ENCODE measurements around the gene OR4C45.

OR4C45 gene

GRCh38 chr11:50070389-50070788 is 37.7 kb downstream of the OR4C45 start:
- Histone ChIP-seq H3K36me3 (no peaks in the 10 kb centered on the region), H3K4me1 (no peaks in the 10 kb centered on the region), H3K4me3 (ENCODE audit: low read depth, low read length) (no peak overlapping the region), H3K27me3 (no peaks in the 10 kb centered on the region), H3K9me3 (no peaks in the 10 kb centered on the region)
- DNase-seq, result no peak
- TF ChIP-seq CTCF (IDR thresholded peaks at IDR 0.05; ENCODE audit: low read depth, low read length), result no peak

- TF ChIP-seq CTCF (IDR thresholded peaks at IDR 0.05; ENCODE audit: low read depth, low read length), result no peak
- no peak overlapping the region for H3K4me3 ChIP-seq (ENCODE audit: low read depth, low read length)
Measured at GRCh38 chr11:50071584-50072225, 39.0 kb downstream of the OR4C45 start.

GRCh38 chr11:50072226-50073112 is 39.8 kb downstream of the OR4C45 start:
- no peak overlapping the region for H3K4me3 ChIP-seq (ENCODE audit: low read depth, low read length)
- H3K9me3 ChIP-seq, result no peaks in the 10 kb centered on the region
- H3K4me1 ChIP-seq, result no peaks in the 10 kb centered on the region
- no peaks in the 10 kb centered on the region for H3K27me3 ChIP-seq
- DNase-seq, result no peak
- no peak for TF ChIP-seq CTCF (IDR thresholded peaks at IDR 0.05; ENCODE audit: low read depth, low read length)
- no peaks in the 10 kb centered on the region for H3K36me3 ChIP-seq

More at GRCh38 chr11:50071584-50072225, 39.0 kb downstream of the OR4C45 start:
- H3K36me3 ChIP-seq, result no peaks in the 10 kb centered on the region
- H3K27me3 ChIP-seq, result no peaks in the 10 kb centered on the region
- no peaks in the 10 kb centered on the region for H3K9me3 ChIP-seq
- no peak for DNase-seq
- no peaks in the 10 kb centered on the region for H3K4me1 ChIP-seq

- no peak for TF ChIP-seq CTCF (IDR thresholded peaks at IDR 0.05; ENCODE audit: low read depth, low read length)
- H3K4me3 ChIP-seq (ENCODE audit: low read depth, low read length), result no peak overlapping the region
- no peaks in the 10 kb centered on the region for H3K9me3 ChIP-seq
Measured at GRCh38 chr11:50073113-50074105, 40.7 kb downstream of the OR4C45 start.

DNA sequence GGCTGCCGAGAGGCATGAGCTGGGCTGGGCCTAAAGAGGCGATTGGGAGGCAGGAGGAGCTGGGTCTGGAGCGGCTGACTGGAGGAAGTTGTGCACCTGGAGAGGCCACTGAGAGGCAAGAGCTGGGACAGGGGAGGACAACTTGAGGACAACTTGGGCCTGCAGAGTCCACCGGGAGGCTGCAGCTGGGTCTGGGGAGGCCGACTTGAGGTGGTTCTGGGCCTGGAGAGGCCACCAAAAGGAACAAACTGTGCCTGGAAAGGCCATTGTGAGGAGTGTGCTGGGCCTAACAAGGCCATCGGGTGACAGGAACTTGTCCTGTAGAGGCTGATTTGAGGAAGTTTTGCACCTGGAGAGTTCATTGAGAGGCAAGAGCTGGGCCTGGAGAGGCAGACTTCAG is 41.5 kb downstream of the OR4C45 start:
- no peaks in the 10 kb centered on the region for H3K9me3 ChIP-seq
- TF ChIP-seq CTCF (IDR thresholded peaks at IDR 0.05; ENCODE audit: low read depth, low read length), result no peak

More at GRCh38 chr11:50073113-50074105, 40.7 kb downstream of the OR4C45 start:
- Histone ChIP-seq H3K36me3 (no peaks in the 10 kb centered on the region), H3K27me3 (no peaks in the 10 kb centered on the region), H3K4me1 (no peaks in the 10 kb centered on the region)
- no peak for DNase-seq

More for the DNA sequence above, 41.5 kb downstream of the OR4C45 start:
- no peak overlapping the region for H3K4me3 ChIP-seq (ENCODE audit: low read depth, low read length)
- no peaks in the 10 kb centered on the region for H3K36me3 ChIP-seq
- DNase-seq, result no peak
- no peaks in the 10 kb centered on the region for H3K4me1 ChIP-seq
- no peaks in the 10 kb centered on the region for H3K27me3 ChIP-seq
